ENCODE data around the gene CRTC1. TPM values are rescaled to one million over a fixed set of nuclear protein-coding genes. Genes with fewer than 3 reads are reported as not detected.

CRTC1 gene
- total RNA-seq, 1 donor = 2.4 TPM

- H3K4me3 ChIP-seq (ENCODE audit: low read depth, low read length) = no peak overlapping the region
- no peak for DNase-seq (ENCODE audit: low read depth)
- no peak for TF ChIP-seq CTCF (IDR thresholded peaks at IDR 0.05; ENCODE audit: insufficient read depth, low read length)
Observed at GRCh38 chr19:18738961-18739690, 55.6 kb downstream of the CRTC1 start.

- H3K4me3 ChIP-seq (ENCODE audit: low read depth, low read length) = no peak overlapping the region
- no peak for TF ChIP-seq CTCF (IDR thresholded peaks at IDR 0.05; ENCODE audit: insufficient read depth, low read length)
- no peak for DNase-seq (ENCODE audit: low read depth)
Observed at GRCh38 chr19:18741124-18742121, 57.9 kb downstream of the CRTC1 start.

GRCh38 chr19:18742324-18742723, 58.8 kb downstream of the CRTC1 start:
- no peak for TF ChIP-seq CTCF (IDR thresholded peaks at IDR 0.05; ENCODE audit: insufficient read depth, low read length)
- H3K4me3 ChIP-seq (ENCODE audit: low read depth, low read length) = no peak overlapping the region
- no peak for DNase-seq (ENCODE audit: low read depth)

GRCh38 chr19:18742838-18743783, 59.6 kb downstream of the CRTC1 start:
- TF ChIP-seq CTCF (IDR thresholded peaks at IDR 0.05; ENCODE audit: insufficient read depth, low read length) = no peak
- DNase-seq (ENCODE audit: low read depth) = peak; percentile 35
- no peak overlapping the region for H3K4me3 ChIP-seq (ENCODE audit: low read depth, low read length)

GRCh38 chr19:18743784-18744418, 60.4 kb downstream of the CRTC1 start:
- no peak for TF ChIP-seq CTCF (IDR thresholded peaks at IDR 0.05; ENCODE audit: insufficient read depth, low read length)
- no peak for DNase-seq (ENCODE audit: low read depth)
- H3K4me3 ChIP-seq (ENCODE audit: low read depth, low read length) = no peak overlapping the region

Data from fibroblast of the aortic adventitia (primary cell).